Measurements from ENCODE around the gene PTPRM.

Gene PTPRM

DNA sequence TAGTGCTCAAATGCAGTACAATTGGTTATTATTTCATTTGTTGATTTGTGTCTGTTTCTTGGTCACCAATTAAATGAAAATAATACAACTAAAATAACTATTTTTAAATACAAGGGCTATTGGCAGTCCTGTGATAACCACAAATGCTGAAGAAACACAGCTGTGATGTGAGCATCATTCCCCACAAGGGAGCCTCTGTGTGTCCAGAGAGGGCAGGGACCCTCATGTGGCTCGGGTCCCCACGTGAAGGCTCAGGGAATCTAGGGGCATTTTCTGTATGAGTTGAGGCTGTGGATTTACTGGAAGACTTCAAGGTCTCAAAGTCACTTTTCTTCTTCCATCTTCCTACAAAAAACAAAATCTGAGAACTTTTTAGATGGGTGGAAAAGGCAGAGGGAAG is 726.1 kb downstream of the PTPRM start:
- TF ChIP-seq POU2F2 (IDR thresholded peaks at IDR 0.05; ENCODE audit: low read depth, low read length) (no peak), POLR2A (IDR thresholded peaks at IDR 0.05; ENCODE audit: low read depth, low read length) (no peak), TAF1 (IDR thresholded peaks at IDR 0.05; ENCODE audit: low read depth, low read length) (no peak), POLR2AphosphoS5 (IDR thresholded peaks at IDR 0.05; ENCODE audit: low read depth, low read length) (no peak), PAX5 (IDR thresholded peaks at IDR 0.05; ENCODE audit: insufficient read depth, low read length, severe bottlenecking) (no peak), SPI1 (IDR thresholded peaks at IDR 0.05; ENCODE audit: low read depth, low read length) (no peak)
- no peak for DNase-seq (ENCODE audit: insufficient read length, low spot score)
- FAIRE-seq, result no peak

DNA sequence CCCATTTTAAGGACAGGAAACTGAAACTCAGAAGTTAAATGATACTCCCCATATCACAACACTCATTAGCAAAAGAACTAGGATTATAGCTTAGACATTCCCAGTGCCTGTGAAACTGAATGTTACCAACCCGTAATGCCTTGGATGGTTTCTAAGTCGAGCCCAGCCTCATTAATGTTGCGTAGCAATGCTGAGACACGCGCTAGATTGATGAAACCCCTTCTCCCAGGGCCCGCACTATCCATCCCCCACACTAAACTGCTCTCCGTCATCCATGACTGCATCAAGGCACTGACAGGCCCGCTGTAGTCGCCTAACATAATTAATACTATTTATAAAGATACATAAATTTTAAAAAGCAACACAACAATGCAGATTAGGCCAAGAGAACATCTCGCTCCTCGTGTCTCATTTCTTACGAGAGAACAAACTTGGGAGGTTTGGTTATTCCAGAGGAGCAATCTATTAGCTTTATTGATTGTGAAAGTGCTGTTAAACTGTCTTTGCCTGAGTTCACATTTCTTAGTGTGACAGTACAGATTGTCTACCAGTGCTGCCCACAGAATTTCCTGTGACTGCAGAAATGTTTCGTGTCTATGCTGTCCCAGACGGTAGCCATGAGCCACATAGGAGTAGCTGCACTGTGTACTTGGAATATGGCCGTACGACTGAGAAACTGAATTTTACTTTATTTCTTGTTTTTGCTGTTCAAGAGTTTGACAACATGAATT is 729.9 kb downstream of the PTPRM start:
- FAIRE-seq, result no peak
- TF ChIP-seq POU2F2 (IDR thresholded peaks at IDR 0.05; ENCODE audit: low read depth, low read length) (no peak), PAX5 (IDR thresholded peaks at IDR 0.05; ENCODE audit: insufficient read depth, low read length, severe bottlenecking) (no peak), POLR2AphosphoS5 (IDR thresholded peaks at IDR 0.05; ENCODE audit: low read depth, low read length) (no peak), SPI1 (IDR thresholded peaks at IDR 0.05; ENCODE audit: low read depth, low read length) (no peak), POLR2A (IDR thresholded peaks at IDR 0.05; ENCODE audit: low read depth, low read length) (no peak), TAF1 (IDR thresholded peaks at IDR 0.05; ENCODE audit: low read depth, low read length) (no peak)

DNA sequence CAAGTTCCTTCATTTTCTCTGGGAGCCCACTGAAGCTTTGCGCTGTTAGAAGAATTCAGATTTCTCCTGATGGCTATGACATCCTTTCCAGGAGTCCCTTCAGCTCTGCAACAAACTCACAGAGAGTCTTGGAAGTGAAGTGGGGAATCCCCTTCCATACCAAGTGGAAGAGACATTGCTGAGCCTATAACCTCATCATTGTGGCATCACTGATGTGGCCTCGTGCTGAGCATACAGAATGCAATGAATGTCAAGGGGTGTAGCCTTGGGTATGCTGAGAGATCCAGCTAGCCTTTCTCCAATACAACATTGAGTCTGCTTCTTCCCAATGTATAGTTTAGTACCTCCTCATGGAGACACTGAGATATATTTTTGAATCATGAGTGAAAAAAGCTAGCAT is 731.1 kb downstream of the PTPRM start:
- DNase-seq (ENCODE audit: insufficient read length, low spot score), result no peak
- TF ChIP-seq PAX5 (IDR thresholded peaks at IDR 0.05; ENCODE audit: insufficient read depth, low read length, severe bottlenecking) (no peak), POLR2A (IDR thresholded peaks at IDR 0.05; ENCODE audit: low read depth, low read length) (no peak), TAF1 (IDR thresholded peaks at IDR 0.05; ENCODE audit: low read depth, low read length) (no peak), SPI1 (IDR thresholded peaks at IDR 0.05; ENCODE audit: low read depth, low read length) (no peak), POU2F2 (IDR thresholded peaks at IDR 0.05; ENCODE audit: low read depth, low read length) (no peak)
- FAIRE-seq, result no peak

More for the DNA sequence above, 729.9 kb downstream of the PTPRM start:
- DNase-seq (ENCODE audit: insufficient read length, low spot score), result no peak

DNA sequence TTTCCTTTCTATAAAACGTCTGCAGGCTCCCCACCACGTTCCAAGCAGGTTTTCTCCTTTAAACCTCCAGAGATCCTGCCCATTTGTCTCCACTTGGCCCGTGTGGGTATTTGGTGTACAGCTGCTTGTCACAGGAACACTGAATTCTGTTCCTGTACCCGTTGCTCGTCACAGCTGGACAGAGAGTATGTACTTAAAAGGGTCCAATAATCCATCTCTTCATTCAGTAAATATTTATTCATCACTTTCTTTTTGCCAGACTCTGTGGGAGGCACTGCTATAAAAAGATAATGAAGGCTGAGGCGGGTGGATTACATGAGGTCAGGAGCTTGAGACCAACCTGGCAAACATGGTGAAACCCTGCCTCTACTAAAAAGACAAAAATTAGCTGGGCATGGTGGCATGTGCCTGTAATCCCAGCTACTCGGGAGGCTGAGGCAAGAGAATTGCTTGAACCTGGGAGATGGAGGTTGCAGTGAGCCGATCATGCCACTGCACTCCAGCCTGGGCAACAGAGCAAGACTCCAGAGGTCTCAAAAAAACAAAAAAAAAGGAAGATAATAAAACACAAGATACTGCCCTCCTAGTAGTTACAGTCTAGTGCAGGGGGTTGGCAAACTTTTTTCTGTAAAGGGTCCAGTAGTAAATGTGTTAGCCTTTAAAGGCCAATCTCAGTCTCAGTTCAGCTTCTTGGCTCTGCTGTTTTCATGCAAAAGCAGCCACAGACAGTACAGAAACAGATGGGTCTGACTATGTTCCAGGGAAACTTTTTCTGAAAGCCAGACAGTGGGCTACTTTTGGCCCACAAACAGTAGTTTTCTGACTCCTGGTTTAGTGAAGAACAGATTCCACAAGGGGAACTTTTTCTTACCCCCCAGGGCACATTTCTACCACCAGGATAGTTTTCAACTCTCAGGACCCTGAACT is 732.2 kb downstream of the PTPRM start:
- DNase-seq (ENCODE audit: insufficient read length, low spot score), result no peak
- no peak for FAIRE-seq
- TF ChIP-seq POLR2A (IDR thresholded peaks at IDR 0.05; ENCODE audit: low read depth, low read length) (no peak), POLR2AphosphoS5 (IDR thresholded peaks at IDR 0.05; ENCODE audit: low read depth, low read length) (no peak), TAF1 (IDR thresholded peaks at IDR 0.05; ENCODE audit: low read depth, low read length) (no peak), PAX5 (IDR thresholded peaks at IDR 0.05; ENCODE audit: insufficient read depth, low read length, severe bottlenecking) (no peak), POU2F2 (IDR thresholded peaks at IDR 0.05; ENCODE audit: low read depth, low read length) (no peak)

DNA sequence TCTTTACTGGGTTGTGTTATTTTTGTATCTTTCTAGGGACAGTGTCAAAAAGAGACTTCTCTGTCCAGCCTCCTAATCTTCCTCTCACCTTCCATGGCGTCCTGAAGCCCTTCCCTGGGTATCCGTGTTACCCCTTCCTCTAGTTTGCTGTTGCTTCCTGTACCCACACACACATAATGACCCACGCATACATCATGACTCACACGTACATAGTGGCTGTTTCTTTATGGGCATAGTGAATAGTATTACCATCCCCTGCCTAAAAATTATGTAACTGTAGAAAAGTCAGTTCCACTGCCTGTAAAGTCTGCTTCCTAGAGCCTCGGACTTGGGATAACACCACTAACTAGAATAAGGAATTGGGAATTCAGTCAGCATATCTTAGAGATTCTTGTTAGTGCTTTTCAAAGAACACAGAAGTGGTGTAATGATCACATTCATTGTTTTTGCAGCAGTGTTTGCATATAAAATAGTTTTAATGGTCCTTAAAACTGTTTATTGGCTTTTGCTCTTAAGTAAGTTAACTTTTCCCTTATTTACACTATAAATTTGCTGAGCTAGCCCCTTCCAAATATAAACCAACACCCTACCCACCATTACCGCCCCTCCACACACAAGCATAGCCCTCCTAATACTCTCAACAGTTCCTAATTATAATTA is 733.8 kb downstream of the PTPRM start:
- no peak for DNase-seq (ENCODE audit: insufficient read length, low spot score)

DNA sequence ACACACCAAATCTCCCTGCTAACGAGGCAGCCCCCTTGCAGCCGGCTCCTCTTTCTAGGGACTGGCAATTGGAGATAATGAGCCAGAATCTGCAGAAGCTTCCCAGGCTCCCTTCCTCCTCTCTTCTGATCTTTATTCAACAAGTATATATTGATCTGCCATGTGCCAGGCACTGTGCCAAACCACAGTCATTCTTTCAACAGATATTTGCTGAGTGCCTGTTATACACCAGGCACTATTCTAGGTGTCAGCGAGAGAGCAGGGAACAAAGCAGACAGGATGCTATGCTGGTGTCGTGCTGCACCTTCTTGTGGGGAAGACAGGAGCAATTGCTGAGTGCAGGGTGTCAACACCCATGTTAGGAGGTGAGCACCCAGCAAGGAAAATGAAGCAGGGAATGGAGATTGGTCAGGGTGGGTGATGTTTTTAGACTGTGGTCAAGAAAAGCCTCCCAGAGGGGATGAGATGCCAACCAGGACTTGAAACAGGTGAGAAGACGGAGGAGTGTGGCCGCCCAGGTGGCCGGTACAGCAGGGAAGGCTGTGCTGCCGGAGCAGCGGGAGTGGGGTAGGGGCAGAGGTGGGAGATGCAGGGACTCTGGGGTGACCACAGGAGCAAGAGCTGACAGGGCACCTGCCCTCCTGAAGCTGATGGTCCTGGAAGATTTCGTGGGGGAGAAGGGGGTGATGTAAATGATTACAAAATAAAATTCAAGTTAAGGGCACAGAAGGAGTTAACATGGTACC is 734.5 kb downstream of the PTPRM start:
- DNase-seq (ENCODE audit: insufficient read length, low spot score) (no peak), FAIRE-seq (no peak)
- TF ChIP-seq TAF1 (IDR thresholded peaks at IDR 0.05; ENCODE audit: low read depth, low read length), result no peak
- no peak for TF ChIP-seq POLR2AphosphoS5 (IDR thresholded peaks at IDR 0.05; ENCODE audit: low read depth, low read length)
- TF ChIP-seq POLR2A (IDR thresholded peaks at IDR 0.05; ENCODE audit: low read depth, low read length), result no peak
- TF ChIP-seq SPI1 (IDR thresholded peaks at IDR 0.05; ENCODE audit: low read depth, low read length), result no peak
- no peak for TF ChIP-seq PAX5 (IDR thresholded peaks at IDR 0.05; ENCODE audit: insufficient read depth, low read length, severe bottlenecking)
- no peak for TF ChIP-seq POU2F2 (IDR thresholded peaks at IDR 0.05; ENCODE audit: low read depth, low read length)

More for the DNA sequence above, 733.8 kb downstream of the PTPRM start:
- FAIRE-seq, result no peak
- TF ChIP-seq SPI1 (IDR thresholded peaks at IDR 0.05; ENCODE audit: low read depth, low read length), result no peak
- TF ChIP-seq POLR2AphosphoS5 (IDR thresholded peaks at IDR 0.05; ENCODE audit: low read depth, low read length), result no peak
- TF ChIP-seq TAF1 (IDR thresholded peaks at IDR 0.05; ENCODE audit: low read depth, low read length), result no peak
- no peak for TF ChIP-seq POLR2A (IDR thresholded peaks at IDR 0.05; ENCODE audit: low read depth, low read length)
- TF ChIP-seq POU2F2 (IDR thresholded peaks at IDR 0.05; ENCODE audit: low read depth, low read length), result no peak
- TF ChIP-seq PAX5 (IDR thresholded peaks at IDR 0.05; ENCODE audit: insufficient read depth, low read length, severe bottlenecking), result no peak

DNA sequence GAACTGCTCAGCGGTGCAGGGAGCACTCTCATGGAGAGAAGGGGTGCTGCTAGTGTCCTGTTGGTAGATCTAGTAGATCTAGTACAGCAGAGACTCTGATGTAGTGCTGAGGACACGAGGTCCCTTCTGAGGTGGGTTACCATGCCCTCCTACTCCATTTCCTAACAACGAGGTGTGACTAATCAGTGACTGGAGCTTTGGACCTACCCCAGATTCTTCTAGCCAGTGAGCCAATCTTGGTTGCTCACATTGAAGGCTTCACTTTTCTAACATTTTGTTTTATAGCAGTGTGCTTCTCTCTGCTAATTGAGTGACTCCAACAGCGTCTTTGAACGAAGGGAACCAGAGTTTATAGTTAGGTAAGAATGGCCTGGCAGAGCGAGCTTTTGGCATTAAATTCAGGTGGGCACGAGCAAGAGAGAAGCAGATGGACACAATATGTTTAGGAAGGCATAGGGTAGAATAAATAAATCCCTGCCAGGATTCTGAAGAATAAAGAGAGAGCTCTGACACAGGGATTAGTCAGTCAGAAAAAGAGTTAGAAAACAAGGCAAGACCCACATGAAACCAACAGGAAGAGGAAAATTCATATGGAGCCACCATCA is 736.1 kb downstream of the PTPRM start:
- TF ChIP-seq PAX5 (IDR thresholded peaks at IDR 0.05; ENCODE audit: insufficient read depth, low read length, severe bottlenecking) (no peak), POLR2A (IDR thresholded peaks at IDR 0.05; ENCODE audit: low read depth, low read length) (no peak), TAF1 (IDR thresholded peaks at IDR 0.05; ENCODE audit: low read depth, low read length) (no peak), SPI1 (IDR thresholded peaks at IDR 0.05; ENCODE audit: low read depth, low read length) (no peak), POU2F2 (IDR thresholded peaks at IDR 0.05; ENCODE audit: low read depth, low read length) (no peak)
- DNase-seq (ENCODE audit: insufficient read length, low spot score), result no peak
- no peak for FAIRE-seq

DNA sequence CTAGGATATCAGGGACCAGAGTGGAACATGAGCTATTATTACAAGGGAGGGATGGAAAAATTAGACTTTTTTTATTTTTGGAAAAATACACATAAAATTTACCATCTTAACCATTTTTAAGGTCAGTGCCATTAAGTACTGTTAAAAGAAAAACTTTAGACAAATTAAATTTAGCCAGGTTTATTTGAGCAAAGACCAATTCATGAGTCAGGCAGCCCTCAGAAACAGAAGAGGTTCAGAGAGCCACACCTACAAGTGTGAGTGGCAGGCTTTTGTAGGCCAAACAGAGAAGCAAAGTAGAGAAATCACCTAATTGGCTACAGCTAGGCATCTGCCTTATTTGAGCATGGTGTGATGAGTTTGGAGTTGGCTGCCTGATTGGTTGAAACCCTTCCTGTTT is 740.8 kb downstream of the PTPRM start:
- TF ChIP-seq PAX5 (IDR thresholded peaks at IDR 0.05; ENCODE audit: insufficient read depth, low read length, severe bottlenecking) (no peak), POLR2A (IDR thresholded peaks at IDR 0.05; ENCODE audit: low read depth, low read length) (no peak), POU2F2 (IDR thresholded peaks at IDR 0.05; ENCODE audit: low read depth, low read length) (no peak), TAF1 (IDR thresholded peaks at IDR 0.05; ENCODE audit: low read depth, low read length) (no peak), SPI1 (IDR thresholded peaks at IDR 0.05; ENCODE audit: low read depth, low read length) (no peak), POLR2AphosphoS5 (IDR thresholded peaks at IDR 0.05; ENCODE audit: low read depth, low read length) (no peak)
- no peak for FAIRE-seq
- no peak for DNase-seq (ENCODE audit: insufficient read length, low spot score)

Data from GM12891 (cell line).